ENCODE data around the gene BBS2.

GRCh38 chr16:56491657-56492261, 28.1 kb downstream of the BBS2 start:
- TF ChIP-seq ZKSCAN8 (CRISPR knock-in tag; IDR thresholded peaks at IDR 0.05) = no peak
- TF ChIP-seq POLR2A (conservative IDR thresholded peaks at IDR 0.05) = no peak
- TF ChIP-seq ZNF263 (CRISPR knock-in tag; IDR thresholded peaks at IDR 0.05; ENCODE audit: borderline replicate concordance) = no peak
- no peak for TF ChIP-seq ATF7 (IDR thresholded peaks at IDR 0.05)
- TF ChIP-seq BCLAF1 (IDR thresholded peaks at IDR 0.05; ENCODE audit: borderline replicate concordance in 1 of 2, control insufficient read depth in 1 of 2, low read depth in 2 of 2, low read length in 1 of 2) = no peak
- TF ChIP-seq RAD21 (CRISPR knock-in tag; conservative IDR thresholded peaks at IDR 0.05 in 1 of 2, IDR thresholded peaks at IDR 0.05 in 1 of 2) = no peak
- no peak for TF ChIP-seq ZNF316 (IDR thresholded peaks at IDR 0.05)

Measured in K562 (cell line).